HEK293 (cell line): ENCODE data around the gene DSTN.
A peak's percentile ranks its signal among the peaks of the same experiment; 100 is the strongest.

Experiments used
- ELK4 ChIP-seq: IDR thresholded peaks from 2 replicates; pipeline ENCODE4 v1.6.1; 2011; ENCODE audit warnings: mild to moderate bottlenecking, low read depth, low read length, borderline replicate concordance
- FEZF1 ChIP-seq: fragments of 450-650 bp; formaldehyde crosslinking; IDR thresholded peaks from 2 replicates; pipeline ENCODE4 v1.5.1; 2016; ENCODE audit warnings: missing biosample characterization, missing genetic modification characterization
- GLIS2 ChIP-seq: fragments of 450-650 bp; formaldehyde crosslinking; IDR thresholded peaks from 2 replicates; pipeline ENCODE4 v1.5.1; 2016; ENCODE audit warnings: missing biosample characterization, missing genetic modification characterization
- IKZF3 ChIP-seq: fragments of 450-650 bp; IDR thresholded peaks from 2 replicates; pipeline ENCODE4 v1.5.0; 2018; ENCODE audit warnings: missing biosample characterization, mild to moderate bottlenecking, missing genetic modification characterization, moderate library complexity
- INSM2 ChIP-seq: fragments of 450-650 bp; formaldehyde crosslinking; IDR thresholded peaks from 2 replicates; pipeline ENCODE4 v1.5.1; 2016; ENCODE audit warnings: missing biosample characterization, missing genetic modification characterization
- KLF10 ChIP-seq: fragments of 450-650 bp; IDR thresholded peaks from 2 replicates; pipeline ENCODE4 v1.5.1; 2018; ENCODE audit warnings: missing biosample characterization, mild to moderate bottlenecking, missing genetic modification characterization
- KLF7 ChIP-seq: fragments of 450-650 bp; formaldehyde crosslinking; IDR thresholded peaks from 2 replicates; pipeline ENCODE4 v1.5.1; 2016; ENCODE audit warnings: missing biosample characterization, missing genetic modification characterization, borderline replicate concordance
- RBAK ChIP-seq: fragments of 450-650 bp; formaldehyde crosslinking; IDR thresholded peaks from 2 replicates; pipeline ENCODE4 v1.5.1; 2016; ENCODE audit warnings: missing biosample characterization, missing genetic modification characterization
- SCRT2 ChIP-seq: fragments of 450-650 bp; formaldehyde crosslinking; IDR thresholded peaks from 2 replicates; pipeline ENCODE4 v1.5.1; 2016; ENCODE audit warnings: missing biosample characterization, missing genetic modification characterization
- SETDB1 ChIP-seq: IDR thresholded peaks from one replicate; pipeline ENCODE4 v1.6.1; 2017; ENCODE audit warnings: mild to moderate bottlenecking, low read length, moderate library complexity, mixed read lengths; ENCODE audit not compliant: insufficient read length
- SP3 ChIP-seq: fragments of 450-650 bp; formaldehyde crosslinking; IDR thresholded peaks from 2 replicates; pipeline ENCODE4 v1.5.1; 2016; ENCODE audit warnings: missing biosample characterization, missing genetic modification characterization
- ZBTB17 ChIP-seq: fragments of 450-650 bp; formaldehyde crosslinking; IDR thresholded peaks from 2 replicates; pipeline ENCODE4 v1.5.1; 2016; ENCODE audit warnings: missing biosample characterization, missing genetic modification characterization
- ZNF132 ChIP-seq: fragments of 450-650 bp; formaldehyde crosslinking; IDR thresholded peaks from 2 replicates; pipeline ENCODE4 v1.5.1; 2017; ENCODE audit warnings: missing biosample characterization, missing genetic modification characterization, borderline replicate concordance
- ZNF221 ChIP-seq: fragments of 450-650 bp; formaldehyde crosslinking; IDR thresholded peaks from 2 replicates; pipeline ENCODE4 v1.5.1; 2017; ENCODE audit warnings: missing biosample characterization, missing genetic modification characterization, borderline replicate concordance
- ZNF266 ChIP-seq: fragments of 450-650 bp; formaldehyde crosslinking; IDR thresholded peaks from 2 replicates; pipeline ENCODE4 v1.5.1; 2016; ENCODE audit warnings: missing biosample characterization, missing genetic modification characterization, low read depth
- ZNF335 ChIP-seq: fragments of 450-650 bp; formaldehyde crosslinking; conservative IDR thresholded peaks from 2 replicates; pipeline ENCODE4 v1.5.1; 2016; ENCODE audit warnings: missing biosample characterization, missing genetic modification characterization
- ZNF341 ChIP-seq: fragments of 450-650 bp; formaldehyde crosslinking; IDR thresholded peaks from 2 replicates; pipeline ENCODE4; 2016; ENCODE audit warnings: low read depth, missing biosample characterization, missing genetic modification characterization
- ZNF350 ChIP-seq: fragments of 450-650 bp; formaldehyde crosslinking; IDR thresholded peaks from 2 replicates; pipeline ENCODE4 v1.5.0; 2017; ENCODE audit warnings: missing biosample characterization, mild to moderate bottlenecking, missing genetic modification characterization
- ZNF391 ChIP-seq: fragments of 450-650 bp; formaldehyde crosslinking; IDR thresholded peaks from 2 replicates; pipeline ENCODE4 v1.5.1; 2016; ENCODE audit warnings: low read depth, missing biosample characterization, missing genetic modification characterization, borderline replicate concordance
- ZNF426 ChIP-seq: fragments of 450-650 bp; formaldehyde crosslinking; IDR thresholded peaks from 2 replicates; pipeline ENCODE4 v1.5.1; 2017; ENCODE audit warnings: missing biosample characterization, missing genetic modification characterization, mild to moderate bottlenecking, inconsistent platforms, moderate library complexity
- ZNF529 ChIP-seq: fragments of 450-650 bp; formaldehyde crosslinking; IDR thresholded peaks from 2 replicates; pipeline ENCODE4 v1.5.1; 2017; ENCODE audit warnings: missing genetic modification characterization, missing biosample characterization; ENCODE audit not compliant: insufficient replicate concordance
- ZSCAN30 ChIP-seq: fragments of 450-650 bp; IDR thresholded peaks from 2 replicates; pipeline ENCODE4 v1.5.1; 2018; ENCODE audit warnings: missing biosample characterization, mild to moderate bottlenecking, missing genetic modification characterization, moderate library complexity
- ZSCAN4 ChIP-seq: fragments of 450-650 bp; formaldehyde crosslinking; IDR thresholded peaks from 2 replicates; pipeline ENCODE4 v1.5.1; 2017; ENCODE audit warnings: missing biosample characterization, missing genetic modification characterization
- TF ChIP-seq, protein P1 (sequence below): fragments of 450-650 bp; formaldehyde crosslinking; IDR thresholded peaks from 2 replicates; pipeline ENCODE4 v1.5.1; 2016; ENCODE audit warnings: missing biosample characterization, missing genetic modification characterization
- TF ChIP-seq, protein P2 (sequence below): fragments of 450-650 bp; formaldehyde crosslinking; IDR thresholded peaks from 2 replicates; pipeline ENCODE4 v1.5.1; 2016; ENCODE audit warnings: missing biosample characterization, missing genetic modification characterization
- TF ChIP-seq, protein P3 (sequence below): fragments of 450-650 bp; formaldehyde crosslinking; IDR thresholded peaks from 2 replicates; pipeline ENCODE4 v1.5.1; 2016; ENCODE audit warnings: missing biosample characterization, missing genetic modification characterization, low read depth
- TF ChIP-seq, protein P4 (sequence below): fragments of 450-650 bp; formaldehyde crosslinking; IDR thresholded peaks from 2 replicates; pipeline ENCODE4 v1.5.1; 2016; ENCODE audit warnings: missing biosample characterization, missing genetic modification characterization

DSTN gene

GRCh38 chr20:17570347-17571152 is 675 bp downstream of the DSTN start (continued):
- TF ChIP-seq, protein P1, sequence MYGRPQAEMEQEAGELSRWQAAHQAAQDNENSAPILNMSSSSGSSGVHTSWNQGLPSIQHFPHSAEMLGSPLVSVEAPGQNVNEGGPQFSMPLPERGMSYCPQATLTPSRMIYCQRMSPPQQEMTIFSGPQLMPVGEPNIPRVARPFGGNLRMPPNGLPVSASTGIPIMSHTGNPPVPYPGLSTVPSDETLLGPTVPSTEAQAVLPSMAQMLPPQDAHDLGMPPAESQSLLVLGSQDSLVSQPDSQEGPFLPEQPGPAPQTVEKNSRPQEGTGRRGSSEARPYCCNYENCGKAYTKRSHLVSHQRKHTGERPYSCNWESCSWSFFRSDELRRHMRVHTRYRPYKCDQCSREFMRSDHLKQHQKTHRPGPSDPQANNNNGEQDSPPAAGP (tag by site-specific recombination): no peak
- TF ChIP-seq RBAK (tag by site-specific recombination) (no peak), INSM2 (tag by site-specific recombination) (no peak), GLIS2 (peak; percentile 44; the same call in 1 of the 2 replicates), ZSCAN30 (tag by site-specific recombination) (no peak), KLF7 (tag by site-specific recombination) (no peak), ZNF391 (no peak), ZNF335 (tag by site-specific recombination) (peak; percentile 67), ZBTB17 (tag by site-specific recombination) (peak; percentile 78; the same call in 1 of the 2 replicates), SP3 (tag by site-specific recombination) (no peak), ZNF426 (tag by site-specific recombination) (no peak), ZNF350 (tag by site-specific recombination) (no peak), ZNF529 (tag by site-specific recombination) (no peak), ZNF266 (tag by site-specific recombination) (no peak), IKZF3 (tag by site-specific recombination) (no peak), ZSCAN4 (tag by site-specific recombination) (no peak), ZNF221 (tag by site-specific recombination) (no peak), SCRT2 (peak; percentile 35; the same call in 1 of the 2 replicates), ELK4 (no peak), SETDB1 (no peak), ZNF341 (tag by site-specific recombination) (0 out of 2 replicates have a peak, but pooled peaks have one; percentile 0), ZNF132 (tag by site-specific recombination) (no peak), FEZF1 (no peak), KLF10 (no peak)
- TF ChIP-seq, protein P2, sequence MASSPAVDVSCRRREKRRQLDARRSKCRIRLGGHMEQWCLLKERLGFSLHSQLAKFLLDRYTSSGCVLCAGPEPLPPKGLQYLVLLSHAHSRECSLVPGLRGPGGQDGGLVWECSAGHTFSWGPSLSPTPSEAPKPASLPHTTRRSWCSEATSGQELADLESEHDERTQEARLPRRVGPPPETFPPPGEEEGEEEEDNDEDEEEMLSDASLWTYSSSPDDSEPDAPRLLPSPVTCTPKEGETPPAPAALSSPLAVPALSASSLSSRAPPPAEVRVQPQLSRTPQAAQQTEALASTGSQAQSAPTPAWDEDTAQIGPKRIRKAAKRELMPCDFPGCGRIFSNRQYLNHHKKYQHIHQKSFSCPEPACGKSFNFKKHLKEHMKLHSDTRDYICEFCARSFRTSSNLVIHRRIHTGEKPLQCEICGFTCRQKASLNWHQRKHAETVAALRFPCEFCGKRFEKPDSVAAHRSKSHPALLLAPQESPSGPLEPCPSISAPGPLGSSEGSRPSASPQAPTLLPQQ: no peak
- TF ChIP-seq, protein P3, sequence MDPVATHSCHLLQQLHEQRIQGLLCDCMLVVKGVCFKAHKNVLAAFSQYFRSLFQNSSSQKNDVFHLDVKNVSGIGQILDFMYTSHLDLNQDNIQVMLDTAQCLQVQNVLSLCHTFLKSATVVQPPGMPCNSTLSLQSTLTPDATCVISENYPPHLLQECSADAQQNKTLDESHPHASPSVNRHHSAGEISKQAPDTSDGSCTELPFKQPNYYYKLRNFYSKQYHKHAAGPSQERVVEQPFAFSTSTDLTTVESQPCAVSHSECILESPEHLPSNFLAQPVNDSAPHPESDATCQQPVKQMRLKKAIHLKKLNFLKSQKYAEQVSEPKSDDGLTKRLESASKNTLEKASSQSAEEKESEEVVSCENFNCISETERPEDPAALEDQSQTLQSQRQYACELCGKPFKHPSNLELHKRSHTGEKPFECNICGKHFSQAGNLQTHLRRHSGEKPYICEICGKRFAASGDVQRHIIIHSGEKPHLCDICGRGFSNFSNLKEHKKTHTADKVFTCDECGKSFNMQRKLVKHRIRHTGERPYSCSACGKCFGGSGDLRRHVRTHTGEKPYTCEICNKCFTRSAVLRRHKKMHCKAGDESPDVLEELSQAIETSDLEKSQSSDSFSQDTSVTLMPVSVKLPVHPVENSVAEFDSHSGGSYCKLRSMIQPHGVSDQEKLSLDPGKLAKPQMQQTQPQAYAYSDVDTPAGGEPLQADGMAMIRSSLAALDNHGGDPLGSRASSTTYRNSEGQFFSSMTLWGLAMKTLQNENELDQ (tag by site-specific recombination): no peak
- TF ChIP-seq, protein P4, sequence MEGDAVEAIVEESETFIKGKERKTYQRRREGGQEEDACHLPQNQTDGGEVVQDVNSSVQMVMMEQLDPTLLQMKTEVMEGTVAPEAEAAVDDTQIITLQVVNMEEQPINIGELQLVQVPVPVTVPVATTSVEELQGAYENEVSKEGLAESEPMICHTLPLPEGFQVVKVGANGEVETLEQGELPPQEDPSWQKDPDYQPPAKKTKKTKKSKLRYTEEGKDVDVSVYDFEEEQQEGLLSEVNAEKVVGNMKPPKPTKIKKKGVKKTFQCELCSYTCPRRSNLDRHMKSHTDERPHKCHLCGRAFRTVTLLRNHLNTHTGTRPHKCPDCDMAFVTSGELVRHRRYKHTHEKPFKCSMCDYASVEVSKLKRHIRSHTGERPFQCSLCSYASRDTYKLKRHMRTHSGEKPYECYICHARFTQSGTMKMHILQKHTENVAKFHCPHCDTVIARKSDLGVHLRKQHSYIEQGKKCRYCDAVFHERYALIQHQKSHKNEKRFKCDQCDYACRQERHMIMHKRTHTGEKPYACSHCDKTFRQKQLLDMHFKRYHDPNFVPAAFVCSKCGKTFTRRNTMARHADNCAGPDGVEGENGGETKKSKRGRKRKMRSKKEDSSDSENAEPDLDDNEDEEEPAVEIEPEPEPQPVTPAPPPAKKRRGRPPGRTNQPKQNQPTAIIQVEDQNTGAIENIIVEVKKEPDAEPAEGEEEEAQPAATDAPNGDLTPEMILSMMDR (tag by site-specific recombination): peak; percentile 32; the same call in 1 of the 2 replicates
